ENCODE results near the gene APLP2.
"Not testable (repeated sequence)": the region's sequence is repeated elsewhere in the genome, so short reads cannot be mapped to it uniquely, and the experiment has no call there.

The APLP2 gene

GRCh38 chr11:130094614-130095013, 24.9 kb downstream of the APLP2 start:
- no peak for DNase-seq

- DNase-seq: no peak
Measured at GRCh38 chr11:130095326-130095725, 25.6 kb downstream of the APLP2 start.

- no peak for DNase-seq
Measured at GRCh38 chr11:130096042-130096441, 26.3 kb downstream of the APLP2 start.

- peak; percentile 42 for DNase-seq
Measured at GRCh38 chr11:130096823-130097222, 27.1 kb downstream of the APLP2 start.

- no peak for DNase-seq
Measured at GRCh38 chr11:130097285-130097684, 27.6 kb downstream of the APLP2 start.

GRCh38 chr11:130099356-130099755, 29.7 kb downstream of the APLP2 start:
- no peak for DNase-seq

- DNase-seq: no peak
Measured at GRCh38 chr11:130100381-130101095, 30.8 kb downstream of the APLP2 start.

GRCh38 chr11:130101661-130102060, 32.0 kb downstream of the APLP2 start:
- DNase-seq: no peak

GRCh38 chr11:130102301-130103249, 32.9 kb downstream of the APLP2 start:
- no peak for DNase-seq

- no peak for DNase-seq
Measured at GRCh38 chr11:130103296-130103814, 33.7 kb downstream of the APLP2 start.

GRCh38 chr11:130106381-130106780, 36.7 kb downstream of the APLP2 start:
- DNase-seq: no peak

GRCh38 chr11:130108671-130109070, 39.0 kb downstream of the APLP2 start:
- DNase-seq: not testable (repeated sequence)

GRCh38 chr11:130109386-130109785, 39.7 kb downstream of the APLP2 start:
- DNase-seq: no peak

- no peak for DNase-seq
Measured at GRCh38 chr11:130110339-130111108, 40.8 kb downstream of the APLP2 start.

GRCh38 chr11:130112071-130112830, 42.6 kb downstream of the APLP2 start:
- DNase-seq: no peak

GRCh38 chr11:130114281-130114680, 44.6 kb downstream of the APLP2 start:
- no peak for DNase-seq

GRCh38 chr11:130114726-130115125, 45.0 kb downstream of the APLP2 start:
- no peak for DNase-seq

- peak; percentile 16 for DNase-seq
Measured at GRCh38 chr11:130115218-130115617, 45.5 kb downstream of the APLP2 start.

GRCh38 chr11:130118165-130118564, 48.5 kb downstream of the APLP2 start:
- no peak for DNase-seq

- DNase-seq: no peak
Measured at GRCh38 chr11:130118636-130119387, 49.1 kb downstream of the APLP2 start.

- DNase-seq: no peak
Measured at GRCh38 chr11:130120045-130120444, 50.4 kb downstream of the APLP2 start.

Data from COR-L47 (cell line).